WTC11 (cell line): ENCODE measurements around the gene CPN1. TPM values are rescaled to one million over a fixed set of nuclear protein-coding genes. Genes with fewer than 3 reads are reported as not detected.

Experiments
- ATAC-seq: fragments of 200-7000 bp; cut with Tn5 transposase; 2 replicates; pipeline ENCODE4 v1.10.0; 2021; ENCODE audit warnings: mild to moderate bottlenecking, moderate library complexity
- CTCF ChIA-PET: fragments of 300-600 bp; sonication (Branson Sonifier 250); formaldehyde crosslinking; loops from one replicate; lab custom pipeline; 2021; ENCODE audit warnings: antibody characterized with exemption; lab: Charles Lee
- POLR2A ChIA-PET: fragments of 350-600 bp; sonication (Branson Sonifier 250); formaldehyde crosslinking; loops from one replicate; lab custom pipeline; 2021; ENCODE audit warnings: antibody characterized with exemption; lab: Charles Lee
- DNase-seq: peaks from one replicate; pipeline ENCODE4 v3.0.0; 2021; ENCODE audit warnings: low spot score
- H3K27ac Mint-ChIP-seq: 2 replicates; pipeline ENCODE4 v1.8.0; 2021; ENCODE audit warnings: mixed read lengths
- H3K27me3 Mint-ChIP-seq: 2 replicates; pipeline ENCODE4 v1.8.0; 2021; ENCODE audit warnings: low read depth, mild to moderate bottlenecking, moderate library complexity, mixed read lengths
- H3K36me3 Mint-ChIP-seq: 2 replicates; pipeline ENCODE4 v1.8.0; 2021; ENCODE audit warnings: mixed read lengths
- H3K4me1 Mint-ChIP-seq: 2 replicates; pipeline ENCODE4 v1.8.0; 2022; ENCODE audit warnings: mixed read lengths
- H3K4me3 Mint-ChIP-seq: 2 replicates; pipeline ENCODE4 v1.8.0; 2021; ENCODE audit warnings: mild to moderate bottlenecking, moderate library complexity, mixed read lengths
- H3K9me3 Mint-ChIP-seq: 2 replicates; pipeline ENCODE4 v1.8.0; 2021; ENCODE audit warnings: mixed read lengths
- CBFB ChIP-seq: sonication (generic); formaldehyde crosslinking; IDR thresholded peaks from 2 replicates; pipeline ENCODE4 v1.8.1; 2022; ENCODE audit warnings: mild to moderate bottlenecking, low read depth, missing genetic modification reagents
- KAT7 ChIP-seq: sonication (generic); formaldehyde crosslinking; IDR thresholded peaks from 2 replicates; pipeline ENCODE4 v1.8.1; 2023; ENCODE audit warnings: missing genetic modification reagents, mild to moderate bottlenecking, borderline replicate concordance
- MXD4 ChIP-seq: fragments of 250-450 bp; sonication (Bioruptor Pico); IDR thresholded peaks from 2 replicates; pipeline ENCODE4 v1.8.0; 2021; ENCODE audit warnings: mild to moderate bottlenecking, moderate library complexity, borderline replicate concordance
- MYBL2 ChIP-seq: sonication (generic); formaldehyde crosslinking; IDR thresholded peaks from 2 replicates; pipeline ENCODE4 v1.8.1; 2023; ENCODE audit warnings: mild to moderate bottlenecking, moderate library complexity, missing genetic modification reagents
- NFATC4 ChIP-seq: fragments of 250-450 bp; sonication (Bioruptor Pico); IDR thresholded peaks from 2 replicates; pipeline ENCODE4 v1.9.0; 2021; ENCODE audit warnings: mild to moderate bottlenecking
- NR2C2 ChIP-seq: sonication (generic); formaldehyde crosslinking; IDR thresholded peaks from 2 replicates; pipeline ENCODE4 v1.8.0; 2022; ENCODE audit warnings: mild to moderate bottlenecking, missing genetic modification reagents
- RELA ChIP-seq: sonication (generic); formaldehyde crosslinking; IDR thresholded peaks from 2 replicates; pipeline ENCODE4 v1.8.1; 2022; ENCODE audit warnings: missing genetic modification reagents, mild to moderate bottlenecking, borderline replicate concordance
- SMAD3 ChIP-seq: sonication (generic); formaldehyde crosslinking; IDR thresholded peaks from 2 replicates; pipeline ENCODE4 v1.8.0; 2022; ENCODE audit warnings: missing genetic modification reagents, mild to moderate bottlenecking, borderline replicate concordance
- SOX15 ChIP-seq: fragments of 250-450 bp; sonication (Bioruptor Pico); IDR thresholded peaks from 2 replicates; pipeline ENCODE4 v1.9.0; 2021; ENCODE audit warnings: mild to moderate bottlenecking
- ZBTB21 ChIP-seq: sonication (generic); formaldehyde crosslinking; IDR thresholded peaks from 2 replicates; pipeline ENCODE4 v1.8.1; 2023; ENCODE audit warnings: mild to moderate bottlenecking, missing genetic modification reagents, borderline replicate concordance
- ZNF396 ChIP-seq: fragments of 250-450 bp; sonication (Bioruptor Pico); IDR thresholded peaks from 2 replicates; pipeline ENCODE4 v1.8.0; 2021; ENCODE audit warnings: mild to moderate bottlenecking, moderate library complexity, borderline replicate concordance
- ZNF416 ChIP-seq: fragments of 250-450 bp; sonication (Bioruptor Pico); IDR thresholded peaks from 2 replicates; pipeline ENCODE4 v1.9.0; 2021; ENCODE audit warnings: mild to moderate bottlenecking, inconsistent platforms
- total RNA-seq: library from RNA; stranded (reverse); gene quantifications from 3 replicates; pipeline ENCODE4 v1.2.3, GENCODE V29; 2021
- TF ChIP-seq, protein P1 (sequence below): fragments of 200-600 bp; IDR thresholded peaks from 2 replicates; pipeline ENCODE4 v1.8.0; 2022; ENCODE audit warnings: antibody characterized with exemption
- TF ChIP-seq, protein P2 (sequence below): sonication (generic); formaldehyde crosslinking; conservative IDR thresholded peaks from 2 replicates; pipeline ENCODE4 v1.8.1; 2022; ENCODE audit warnings: mild to moderate bottlenecking, missing genetic modification reagents
- TF ChIP-seq, protein P3 (sequence below): fragments of 250-450 bp; sonication (Bioruptor Pico); IDR thresholded peaks from 2 replicates; pipeline ENCODE4 v1.9.0; 2021; ENCODE audit warnings: mild to moderate bottlenecking, borderline replicate concordance
- TF ChIP-seq, protein P4 (sequence below): sonication (generic); formaldehyde crosslinking; IDR thresholded peaks from 2 replicates; pipeline ENCODE4 v1.8.1; 2022; ENCODE audit warnings: low read depth, missing genetic modification reagents, borderline replicate concordance
- TF ChIP-seq, protein P5 (sequence below): sonication (generic); formaldehyde crosslinking; IDR thresholded peaks from 2 replicates; pipeline ENCODE4 v1.8.1; 2023; ENCODE audit warnings: mild to moderate bottlenecking, missing genetic modification reagents, moderate library complexity

CPN1 gene
- total RNA-seq, 1 experiment from 2014 or later: 0.42 TPM

DNA sequence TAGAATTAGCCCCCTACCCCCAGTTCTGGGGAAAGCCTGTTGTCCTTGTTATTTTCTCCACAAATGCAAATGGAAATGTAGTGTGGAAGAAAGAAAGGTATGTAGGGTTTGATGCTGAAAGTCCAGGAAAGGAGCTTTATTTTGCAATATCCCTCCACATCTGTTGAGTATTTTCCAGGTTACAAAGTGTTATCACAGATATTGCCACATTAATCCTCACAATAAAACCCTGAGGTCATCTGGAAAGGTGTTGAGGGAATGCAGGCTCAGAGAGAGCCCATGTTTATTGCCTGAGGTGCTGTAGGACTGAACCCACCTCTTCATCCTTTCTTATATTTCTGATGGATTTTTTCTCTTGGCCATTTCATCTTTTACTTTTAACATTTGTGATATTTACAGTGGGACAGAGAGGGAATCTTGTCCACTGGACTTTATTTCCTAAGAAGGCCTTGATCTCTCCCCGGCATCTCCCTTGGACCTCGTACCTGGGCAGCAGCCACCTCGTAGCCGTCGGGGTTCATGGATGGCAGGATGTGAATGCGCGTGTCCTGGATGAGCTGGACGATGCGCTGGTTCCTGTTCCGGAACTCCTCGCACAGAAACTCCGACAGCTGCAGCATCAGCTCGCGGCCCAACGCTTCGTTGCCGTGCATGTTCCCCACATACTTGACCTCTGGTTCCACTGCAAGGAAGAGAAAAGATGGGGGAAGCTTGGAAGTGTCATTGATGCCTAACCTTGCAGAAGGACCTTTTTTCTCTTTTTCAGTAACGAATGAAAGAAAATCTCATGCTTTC is 6.0 kb downstream of the CPN1 start (continued):
- TF ChIP-seq ZBTB21 (CRISPR knock-in tag): no peak
- TF ChIP-seq MYBL2 (CRISPR knock-in tag): no peak
- no peak for TF ChIP-seq ZNF416 (CRISPR knock-in tag)

DNA sequence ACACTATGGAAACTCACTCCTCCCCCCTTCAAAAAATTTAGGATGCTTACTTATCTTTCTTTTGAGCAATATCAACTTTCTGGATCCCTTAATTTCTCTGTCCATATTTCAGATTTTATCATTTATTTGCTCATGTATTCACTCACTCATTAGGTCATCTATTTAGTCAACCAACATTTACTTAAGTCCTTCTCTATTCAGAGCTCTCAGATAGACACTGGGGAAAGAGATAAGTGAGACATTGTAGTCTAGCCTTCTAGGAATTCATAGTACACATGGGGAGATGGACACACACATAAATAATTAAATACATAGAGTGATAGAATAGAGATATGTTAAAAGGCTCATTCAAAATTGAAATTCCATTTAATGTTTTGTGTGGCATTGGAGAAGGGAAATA is 9.2 kb downstream of the CPN1 start:
- H3K27me3 Mint-ChIP-seq: no peaks in the 10 kb centered on the region
- DNase-seq: no peak
- POLR2A ChIA-PET: no interaction called here
- no peak overlapping the region for H3K27ac Mint-ChIP-seq
- CTCF ChIA-PET: no interaction called here
- H3K9me3 Mint-ChIP-seq: no peaks in the 10 kb centered on the region
- H3K4me3 Mint-ChIP-seq: no peak overlapping the region
- no peaks in the 10 kb centered on the region for H3K36me3 Mint-ChIP-seq
- TF ChIP-seq NR2C2: no peak
- no peak for TF ChIP-seq ZNF396 (CRISPR knock-in tag)
- no peak for TF ChIP-seq KAT7 (CRISPR knock-in tag)
- no peak for TF ChIP-seq CBFB (CRISPR knock-in tag)
- TF ChIP-seq, all 79 proteins: peak for 0
- no peak for ATAC-seq
- no peaks in the 10 kb centered on the region for H3K4me1 Mint-ChIP-seq

DNA sequence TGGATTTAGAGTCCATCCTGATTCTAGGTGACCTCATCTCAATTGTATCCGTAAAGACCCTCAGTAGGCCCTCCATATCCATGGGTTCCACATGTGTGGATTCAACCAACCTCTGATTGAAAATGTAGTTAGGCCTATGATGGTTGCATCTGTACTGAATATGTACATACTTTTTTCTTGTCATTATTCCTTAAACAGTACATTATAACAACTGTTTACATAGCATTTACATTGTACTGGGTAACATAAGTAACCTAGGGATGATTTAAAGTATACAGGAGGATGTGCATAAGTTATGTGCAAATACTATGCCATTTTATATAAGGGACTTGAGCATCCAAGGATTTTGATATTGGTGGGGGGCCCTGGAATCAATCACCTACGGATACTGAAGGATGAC is 10.1 kb downstream of the CPN1 start:
- ChIA-PET POLR2A (no interaction called here), CTCF (no interaction called here)
- H3K36me3 Mint-ChIP-seq: no peaks in the 10 kb centered on the region
- ATAC-seq (no peak), DNase-seq (no peak)
- H3K4me1 Mint-ChIP-seq: no peaks in the 10 kb centered on the region
- no peak overlapping the region for H3K27ac Mint-ChIP-seq
- H3K9me3 Mint-ChIP-seq: no peaks in the 10 kb centered on the region
- H3K4me3 Mint-ChIP-seq: no peak overlapping the region
- TF ChIP-seq, protein P1, sequence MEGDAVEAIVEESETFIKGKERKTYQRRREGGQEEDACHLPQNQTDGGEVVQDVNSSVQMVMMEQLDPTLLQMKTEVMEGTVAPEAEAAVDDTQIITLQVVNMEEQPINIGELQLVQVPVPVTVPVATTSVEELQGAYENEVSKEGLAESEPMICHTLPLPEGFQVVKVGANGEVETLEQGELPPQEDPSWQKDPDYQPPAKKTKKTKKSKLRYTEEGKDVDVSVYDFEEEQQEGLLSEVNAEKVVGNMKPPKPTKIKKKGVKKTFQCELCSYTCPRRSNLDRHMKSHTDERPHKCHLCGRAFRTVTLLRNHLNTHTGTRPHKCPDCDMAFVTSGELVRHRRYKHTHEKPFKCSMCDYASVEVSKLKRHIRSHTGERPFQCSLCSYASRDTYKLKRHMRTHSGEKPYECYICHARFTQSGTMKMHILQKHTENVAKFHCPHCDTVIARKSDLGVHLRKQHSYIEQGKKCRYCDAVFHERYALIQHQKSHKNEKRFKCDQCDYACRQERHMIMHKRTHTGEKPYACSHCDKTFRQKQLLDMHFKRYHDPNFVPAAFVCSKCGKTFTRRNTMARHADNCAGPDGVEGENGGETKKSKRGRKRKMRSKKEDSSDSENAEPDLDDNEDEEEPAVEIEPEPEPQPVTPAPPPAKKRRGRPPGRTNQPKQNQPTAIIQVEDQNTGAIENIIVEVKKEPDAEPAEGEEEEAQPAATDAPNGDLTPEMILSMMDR: no peak
- TF ChIP-seq, protein P2, sequence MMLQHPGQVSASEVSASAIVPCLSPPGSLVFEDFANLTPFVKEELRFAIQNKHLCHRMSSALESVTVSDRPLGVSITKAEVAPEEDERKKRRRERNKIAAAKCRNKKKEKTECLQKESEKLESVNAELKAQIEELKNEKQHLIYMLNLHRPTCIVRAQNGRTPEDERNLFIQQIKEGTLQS (CRISPR knock-in tag): no peak
- TF ChIP-seq SOX15 (CRISPR knock-in tag) (no peak), RELA (no peak), NFATC4 (CRISPR knock-in tag) (no peak), SMAD3 (CRISPR knock-in tag) (no peak), MXD4 (no peak)
- TF ChIP-seq, protein P3, sequence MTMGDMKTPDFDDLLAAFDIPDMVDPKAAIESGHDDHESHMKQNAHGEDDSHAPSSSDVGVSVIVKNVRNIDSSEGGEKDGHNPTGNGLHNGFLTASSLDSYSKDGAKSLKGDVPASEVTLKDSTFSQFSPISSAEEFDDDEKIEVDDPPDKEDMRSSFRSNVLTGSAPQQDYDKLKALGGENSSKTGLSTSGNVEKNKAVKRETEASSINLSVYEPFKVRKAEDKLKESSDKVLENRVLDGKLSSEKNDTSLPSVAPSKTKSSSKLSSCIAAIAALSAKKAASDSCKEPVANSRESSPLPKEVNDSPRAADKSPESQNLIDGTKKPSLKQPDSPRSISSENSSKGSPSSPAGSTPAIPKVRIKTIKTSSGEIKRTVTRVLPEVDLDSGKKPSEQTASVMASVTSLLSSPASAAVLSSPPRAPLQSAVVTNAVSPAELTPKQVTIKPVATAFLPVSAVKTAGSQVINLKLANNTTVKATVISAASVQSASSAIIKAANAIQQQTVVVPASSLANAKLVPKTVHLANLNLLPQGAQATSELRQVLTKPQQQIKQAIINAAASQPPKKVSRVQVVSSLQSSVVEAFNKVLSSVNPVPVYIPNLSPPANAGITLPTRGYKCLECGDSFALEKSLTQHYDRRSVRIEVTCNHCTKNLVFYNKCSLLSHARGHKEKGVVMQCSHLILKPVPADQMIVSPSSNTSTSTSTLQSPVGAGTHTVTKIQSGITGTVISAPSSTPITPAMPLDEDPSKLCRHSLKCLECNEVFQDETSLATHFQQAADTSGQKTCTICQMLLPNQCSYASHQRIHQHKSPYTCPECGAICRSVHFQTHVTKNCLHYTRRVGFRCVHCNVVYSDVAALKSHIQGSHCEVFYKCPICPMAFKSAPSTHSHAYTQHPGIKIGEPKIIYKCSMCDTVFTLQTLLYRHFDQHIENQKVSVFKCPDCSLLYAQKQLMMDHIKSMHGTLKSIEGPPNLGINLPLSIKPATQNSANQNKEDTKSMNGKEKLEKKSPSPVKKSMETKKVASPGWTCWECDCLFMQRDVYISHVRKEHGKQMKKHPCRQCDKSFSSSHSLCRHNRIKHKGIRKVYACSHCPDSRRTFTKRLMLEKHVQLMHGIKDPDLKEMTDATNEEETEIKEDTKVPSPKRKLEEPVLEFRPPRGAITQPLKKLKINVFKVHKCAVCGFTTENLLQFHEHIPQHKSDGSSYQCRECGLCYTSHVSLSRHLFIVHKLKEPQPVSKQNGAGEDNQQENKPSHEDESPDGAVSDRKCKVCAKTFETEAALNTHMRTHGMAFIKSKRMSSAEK (CRISPR knock-in tag): no peak
- TF ChIP-seq, protein P4, sequence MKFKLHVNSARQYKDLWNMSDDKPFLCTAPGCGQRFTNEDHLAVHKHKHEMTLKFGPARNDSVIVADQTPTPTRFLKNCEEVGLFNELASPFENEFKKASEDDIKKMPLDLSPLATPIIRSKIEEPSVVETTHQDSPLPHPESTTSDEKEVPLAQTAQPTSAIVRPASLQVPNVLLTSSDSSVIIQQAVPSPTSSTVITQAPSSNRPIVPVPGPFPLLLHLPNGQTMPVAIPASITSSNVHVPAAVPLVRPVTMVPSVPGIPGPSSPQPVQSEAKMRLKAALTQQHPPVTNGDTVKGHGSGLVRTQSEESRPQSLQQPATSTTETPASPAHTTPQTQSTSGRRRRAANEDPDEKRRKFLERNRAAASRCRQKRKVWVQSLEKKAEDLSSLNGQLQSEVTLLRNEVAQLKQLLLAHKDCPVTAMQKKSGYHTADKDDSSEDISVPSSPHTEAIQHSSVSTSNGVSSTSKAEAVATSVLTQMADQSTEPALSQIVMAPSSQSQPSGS (CRISPR knock-in tag): no peak
- TF ChIP-seq, protein P5, sequence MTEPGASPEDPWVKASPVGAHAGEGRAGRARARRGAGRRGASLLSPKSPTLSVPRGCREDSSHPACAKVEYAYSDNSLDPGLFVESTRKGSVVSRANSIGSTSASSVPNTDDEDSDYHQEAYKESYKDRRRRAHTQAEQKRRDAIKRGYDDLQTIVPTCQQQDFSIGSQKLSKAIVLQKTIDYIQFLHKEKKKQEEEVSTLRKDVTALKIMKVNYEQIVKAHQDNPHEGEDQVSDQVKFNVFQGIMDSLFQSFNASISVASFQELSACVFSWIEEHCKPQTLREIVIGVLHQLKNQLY (CRISPR knock-in tag): no peak
- no peaks in the 10 kb centered on the region for H3K27me3 Mint-ChIP-seq
